HG02970 (cell line): Measurements from ENCODE around the gene SPDYE2.
"Not testable (repeated sequence)": the region's sequence is repeated elsewhere in the genome, so short reads cannot be mapped to it uniquely, and the experiment has no call there.

Experiments used
- ATAC-seq: cut with Tn5 transposase; IDR thresholded peaks from one replicate; pipeline ENCODE4 v1.9.1; 2021; ENCODE audit warnings: mild to moderate bottlenecking, moderate library complexity, moderate number of reproducible peaks; ENCODE audit not compliant: unreplicated experiment, low FRiP score

Gene SPDYE2, protein sequence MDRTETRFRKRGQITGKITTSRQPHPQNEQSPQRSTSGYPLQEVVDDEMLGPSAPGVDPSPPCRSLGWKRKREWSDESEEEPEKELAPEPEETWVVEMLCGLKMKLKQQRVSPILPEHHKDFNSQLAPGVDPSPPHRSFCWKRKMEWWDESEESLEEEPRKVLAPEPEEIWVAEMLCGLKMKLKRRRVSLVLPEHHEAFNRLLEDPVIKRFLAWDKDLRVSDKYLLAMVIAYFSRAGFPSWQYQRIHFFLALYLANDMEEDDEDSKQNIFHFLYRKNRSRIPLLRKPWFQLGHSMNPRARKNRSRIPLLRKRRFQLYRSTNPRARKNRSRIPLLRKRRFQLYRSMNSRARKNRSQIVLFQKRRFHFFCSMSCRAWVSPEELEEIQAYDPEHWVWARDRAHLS

DNA sequence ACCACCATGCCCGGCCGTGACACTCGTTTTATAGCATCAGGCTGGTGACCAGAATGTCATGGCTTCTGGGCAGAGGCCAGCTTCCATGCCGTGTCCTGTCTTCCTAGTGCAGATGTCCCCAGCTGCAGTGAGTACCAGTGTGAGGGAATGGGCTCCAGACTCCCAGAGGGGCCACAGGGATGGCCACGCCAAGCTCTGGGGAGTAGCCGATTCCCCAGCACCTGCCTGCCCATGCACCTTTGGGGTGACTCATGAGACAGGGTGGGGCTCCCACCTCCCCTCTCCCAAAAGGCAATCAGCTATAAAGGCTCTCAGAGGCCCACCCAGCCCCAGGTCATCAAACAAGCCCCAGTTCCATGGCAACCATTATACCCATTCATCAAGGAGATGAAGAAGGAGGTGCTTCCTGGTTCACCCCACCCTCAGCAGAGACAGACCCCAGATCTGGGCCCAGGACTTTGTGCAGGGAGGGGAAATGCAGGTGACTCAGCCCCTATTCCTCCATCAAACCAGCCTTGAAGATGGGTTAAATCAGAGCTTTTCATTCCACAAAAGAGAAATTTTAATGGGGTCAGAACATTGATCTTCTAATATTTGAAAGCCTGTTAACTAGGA, at the start of gene SPDYE2:
SPDYE2 (plus strand) TSS at position 419 of the 615 bp plus-strand sequence. CDS start 2,030 bp downstream, outside the sequence.
- ATAC-seq: not testable (repeated sequence)

DNA sequence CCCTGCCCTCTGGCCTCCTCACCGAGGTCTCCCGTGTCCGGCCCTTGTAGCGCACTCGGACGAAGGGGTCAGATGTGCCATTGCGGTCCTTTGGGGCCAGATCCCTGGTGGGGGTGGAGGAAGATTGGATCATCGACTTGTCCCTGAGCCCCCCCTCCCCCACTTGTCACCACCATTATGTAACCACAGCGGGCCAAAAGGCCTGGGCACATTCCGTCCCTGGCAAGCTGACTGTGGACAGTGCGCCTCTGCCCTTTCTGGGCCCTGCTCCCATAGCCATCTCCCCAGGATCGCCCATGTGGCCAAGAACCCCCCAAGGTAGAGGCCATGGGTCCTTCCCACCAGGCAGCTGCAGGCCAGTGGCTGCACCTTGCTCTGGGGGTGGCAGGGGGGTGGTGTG, 47.9 kb upstream of the SPDYE2 start:
- not testable (repeated sequence) for ATAC-seq

DNA sequence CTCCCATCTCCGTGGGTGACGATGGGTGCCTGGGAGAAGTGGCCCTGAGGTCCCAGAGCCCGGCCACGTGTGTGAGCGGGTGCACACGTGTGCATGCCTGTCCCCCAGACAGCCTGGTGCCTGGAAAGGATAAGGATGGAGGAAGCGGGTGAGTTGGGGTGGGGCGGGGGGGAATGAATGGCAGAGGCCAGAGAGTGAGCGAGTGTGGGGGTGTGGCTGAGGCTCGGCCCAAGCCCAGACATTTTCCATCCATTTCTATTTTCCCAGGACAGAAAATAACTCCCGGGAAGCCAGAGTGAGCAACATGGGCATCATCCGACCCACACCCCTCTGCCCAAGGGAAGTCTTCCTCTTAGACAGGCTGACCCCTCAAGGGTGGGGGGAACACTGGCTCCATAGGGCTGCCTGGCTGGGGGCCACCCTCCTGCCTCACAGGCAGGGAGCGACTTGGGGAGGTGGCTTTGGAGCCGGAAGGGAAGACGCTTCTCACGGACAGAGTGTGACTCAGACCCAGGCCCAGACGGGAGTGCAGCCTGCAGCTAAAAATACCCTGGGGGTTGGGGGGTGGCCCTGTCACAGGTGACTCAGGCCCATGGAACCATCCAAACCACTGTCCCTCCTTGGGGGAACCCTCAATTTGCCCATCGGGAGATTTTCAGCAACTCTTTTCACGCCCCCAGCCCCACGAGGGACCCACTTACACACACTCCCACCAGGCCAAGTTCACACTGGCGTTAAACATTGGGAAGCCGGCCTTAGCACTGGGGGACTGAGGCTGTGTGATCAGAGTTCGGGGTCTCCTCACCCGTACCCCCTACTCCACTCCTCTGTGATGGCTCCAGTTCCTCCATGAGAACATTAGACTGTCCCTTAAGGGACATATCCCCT, 45.5 kb upstream of the SPDYE2 start:
- ATAC-seq: not testable (repeated sequence)

DNA sequence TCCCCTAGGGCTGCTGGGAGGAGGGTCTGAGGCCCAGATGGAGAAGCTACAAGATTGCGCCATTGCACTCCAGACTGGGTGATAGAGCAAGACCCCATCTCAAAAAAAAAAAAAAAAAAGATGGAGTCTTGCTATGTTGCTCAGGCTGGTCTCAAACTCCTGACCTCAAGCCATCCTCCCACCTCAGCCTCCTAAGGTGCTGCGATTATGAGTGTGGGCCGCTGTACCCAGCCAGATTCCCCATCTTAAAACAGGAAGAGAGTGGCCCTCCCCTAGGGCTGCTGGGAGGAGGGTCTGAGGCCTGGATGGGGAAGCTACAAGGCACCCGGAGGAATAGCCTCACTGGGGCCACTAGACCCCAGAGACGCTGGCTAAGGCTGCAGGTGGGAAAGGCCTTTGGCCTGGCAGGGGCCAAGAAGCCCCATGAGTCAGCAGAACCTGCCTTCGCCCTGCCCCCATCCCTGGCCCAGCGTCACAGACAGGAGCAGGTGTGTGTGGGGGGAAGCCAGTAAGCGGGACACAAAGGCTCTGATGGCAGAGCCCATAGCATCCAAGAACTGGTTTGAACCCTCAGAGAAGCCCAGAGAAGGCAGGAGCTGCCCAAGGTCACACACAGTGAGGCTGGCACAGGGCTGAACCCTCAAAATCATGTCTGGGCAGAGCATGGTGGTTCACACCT, 43.5 kb upstream of the SPDYE2 start:
- not testable (repeated sequence) for ATAC-seq

DNA sequence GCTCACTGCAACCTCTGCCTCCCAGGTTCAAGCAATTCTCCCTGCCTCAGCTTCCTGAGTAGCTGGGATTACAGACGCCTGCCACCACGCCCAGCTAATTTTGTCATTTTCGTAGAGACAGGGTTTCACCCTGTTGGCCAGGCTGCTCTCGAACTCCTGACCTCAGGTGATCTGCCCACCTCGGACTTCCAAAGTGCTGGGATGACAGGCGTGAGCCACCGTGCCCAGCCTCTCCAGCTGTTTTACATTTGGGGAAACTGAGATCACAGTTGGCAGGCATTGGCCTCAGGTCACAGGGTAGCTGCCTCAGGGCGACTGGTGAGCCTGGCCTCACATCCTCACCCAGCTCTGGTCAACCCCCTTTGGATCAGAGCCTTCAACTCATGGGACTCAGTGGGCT, 40.5 kb upstream of the SPDYE2 start:
- not testable (repeated sequence) for ATAC-seq

DNA sequence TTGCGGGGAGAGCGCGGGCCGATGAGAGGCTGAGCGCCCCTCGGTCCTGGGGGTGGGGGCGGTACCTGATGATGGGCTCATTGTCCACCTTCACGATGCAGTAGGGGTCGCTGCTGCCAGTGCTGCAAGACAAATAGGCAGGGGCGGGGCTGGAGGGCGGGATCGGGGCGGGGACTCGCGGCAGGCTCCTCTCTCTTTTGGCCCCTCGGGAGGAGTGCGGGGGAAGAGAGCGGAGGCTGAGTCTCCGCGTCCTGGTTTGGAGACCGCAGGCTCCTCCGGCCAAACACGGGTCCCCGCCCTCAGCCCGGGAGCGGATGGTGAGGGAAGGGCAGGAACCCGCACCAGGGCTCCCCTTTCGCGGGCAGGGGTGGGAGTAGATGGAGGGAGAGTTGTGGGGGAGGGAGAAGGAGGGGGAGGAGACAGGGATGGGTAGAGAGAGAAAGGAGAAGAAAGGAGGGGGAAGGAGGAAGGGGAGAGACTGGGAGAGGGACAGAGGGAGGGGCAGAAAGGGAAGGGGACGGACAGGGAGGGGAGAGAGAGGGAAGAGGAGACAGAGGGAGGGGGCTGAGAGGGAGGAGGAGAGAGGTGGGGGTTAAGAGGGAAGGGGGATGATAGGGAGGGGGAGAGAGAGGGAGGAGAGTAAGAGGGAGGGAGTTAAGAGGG, 39.0 kb upstream of the SPDYE2 start:
- not testable (repeated sequence) for ATAC-seq

DNA sequence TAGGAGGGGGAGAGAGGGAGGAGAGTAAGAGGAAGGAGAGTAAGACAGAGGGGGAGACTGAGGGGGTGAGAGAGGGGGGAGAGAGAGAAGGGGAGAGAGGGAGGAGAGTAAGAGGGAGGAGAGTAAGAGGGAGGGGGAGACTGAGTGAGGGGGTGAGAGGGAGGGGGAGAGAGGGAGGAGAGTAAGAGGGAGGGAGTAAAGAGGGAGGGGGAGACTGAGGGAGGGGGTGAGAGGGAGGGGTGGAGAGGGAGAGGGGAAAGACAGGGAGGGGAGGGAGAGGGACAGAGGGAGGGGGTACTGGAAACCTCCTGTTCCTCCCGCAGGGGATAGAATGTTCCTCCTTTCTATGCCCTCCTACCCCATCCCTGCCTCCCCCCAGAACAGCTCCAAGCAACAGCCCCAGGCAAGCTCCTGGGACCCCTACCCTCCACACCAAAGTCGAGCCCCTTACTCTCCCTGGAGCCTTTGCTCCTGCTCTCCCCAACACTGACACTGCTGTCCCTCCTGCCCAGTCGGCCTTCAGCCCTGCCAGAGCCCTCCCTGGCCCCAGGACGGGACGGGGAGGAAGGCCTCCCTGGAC, 38.3 kb upstream of the SPDYE2 start:
- ATAC-seq: not testable (repeated sequence)

DNA sequence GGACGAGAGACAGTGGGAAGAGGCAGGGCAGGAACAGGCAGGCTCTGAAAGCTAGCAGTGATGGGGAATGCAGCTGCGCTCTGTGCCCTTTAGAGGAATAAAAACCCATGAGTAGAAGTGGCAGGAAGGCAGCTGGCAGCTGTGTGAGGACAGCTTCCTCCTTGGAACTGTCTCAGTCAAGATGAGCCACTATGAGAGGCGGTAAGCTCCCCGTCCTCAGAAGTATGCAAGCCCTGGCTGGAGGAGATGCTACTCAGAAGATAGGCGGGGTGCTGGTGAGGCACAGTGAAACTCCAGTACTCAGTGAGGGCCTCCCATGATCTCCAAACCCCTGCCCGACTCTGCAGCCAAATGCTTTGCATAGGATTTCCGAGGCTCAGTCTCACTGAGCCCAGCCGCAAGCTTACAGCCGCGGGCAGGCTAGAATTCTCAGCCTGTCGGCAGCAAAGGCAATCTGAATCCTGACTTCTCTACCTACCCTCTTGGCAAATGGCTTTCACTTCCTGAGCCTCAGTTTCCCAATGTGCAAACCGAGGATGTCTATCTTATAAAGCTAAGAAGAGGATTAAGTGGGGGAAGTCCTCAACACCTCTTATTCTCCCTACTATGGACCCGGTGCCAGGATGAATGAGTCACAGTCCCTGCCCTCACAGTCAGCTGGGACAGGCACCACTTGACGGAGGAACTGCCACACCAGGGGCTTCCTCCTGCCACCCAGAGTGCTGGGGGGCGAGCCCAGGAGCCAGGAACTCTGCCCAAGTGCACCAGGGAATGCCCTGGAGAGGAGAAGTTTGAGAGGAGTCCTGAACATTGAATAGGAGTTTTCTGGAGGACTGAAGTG, 35.9 kb upstream of the SPDYE2 start:
- peak; percentile 43 for ATAC-seq

DNA sequence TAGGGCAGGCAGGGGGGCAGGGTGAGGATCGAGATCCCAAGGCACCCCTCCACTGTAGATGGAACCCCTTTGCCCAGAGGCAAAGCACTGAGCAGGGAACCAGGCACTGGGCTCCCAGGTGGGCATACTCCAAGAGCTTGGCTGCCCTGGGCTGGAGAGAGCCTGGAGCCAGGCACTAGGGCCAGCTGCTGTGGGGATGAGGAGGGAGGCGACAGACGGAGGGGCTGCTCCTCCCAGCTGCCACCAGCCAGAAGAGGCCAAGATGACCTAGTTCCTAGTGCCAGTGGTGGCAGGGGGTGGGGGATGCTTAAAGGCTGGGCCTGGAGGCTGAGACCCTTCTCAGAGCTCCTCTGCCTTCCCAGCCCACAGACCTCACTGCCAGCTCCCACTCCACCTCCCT, 35.1 kb upstream of the SPDYE2 start:
- ATAC-seq: not testable (repeated sequence)

DNA sequence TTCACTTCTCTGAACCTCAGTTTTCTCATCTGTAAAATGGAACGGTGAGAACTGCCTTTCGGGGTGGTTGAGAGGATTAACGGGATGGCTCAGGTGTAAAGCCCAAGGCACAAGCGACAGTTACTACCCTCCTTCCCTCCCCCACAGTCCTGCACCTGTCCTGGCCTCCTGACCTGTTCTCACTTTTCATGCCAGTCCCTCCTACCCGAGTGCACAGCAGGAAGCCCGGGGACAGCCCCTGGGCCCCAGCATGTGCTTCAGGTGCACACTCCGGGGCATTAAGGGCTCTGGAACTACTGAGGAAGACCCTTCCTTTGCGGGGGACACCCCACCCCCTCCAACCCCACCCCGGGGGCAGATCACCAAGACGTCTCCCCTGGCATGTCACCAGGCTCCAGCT, 34.1 kb upstream of the SPDYE2 start:
- ATAC-seq: not testable (repeated sequence)

DNA sequence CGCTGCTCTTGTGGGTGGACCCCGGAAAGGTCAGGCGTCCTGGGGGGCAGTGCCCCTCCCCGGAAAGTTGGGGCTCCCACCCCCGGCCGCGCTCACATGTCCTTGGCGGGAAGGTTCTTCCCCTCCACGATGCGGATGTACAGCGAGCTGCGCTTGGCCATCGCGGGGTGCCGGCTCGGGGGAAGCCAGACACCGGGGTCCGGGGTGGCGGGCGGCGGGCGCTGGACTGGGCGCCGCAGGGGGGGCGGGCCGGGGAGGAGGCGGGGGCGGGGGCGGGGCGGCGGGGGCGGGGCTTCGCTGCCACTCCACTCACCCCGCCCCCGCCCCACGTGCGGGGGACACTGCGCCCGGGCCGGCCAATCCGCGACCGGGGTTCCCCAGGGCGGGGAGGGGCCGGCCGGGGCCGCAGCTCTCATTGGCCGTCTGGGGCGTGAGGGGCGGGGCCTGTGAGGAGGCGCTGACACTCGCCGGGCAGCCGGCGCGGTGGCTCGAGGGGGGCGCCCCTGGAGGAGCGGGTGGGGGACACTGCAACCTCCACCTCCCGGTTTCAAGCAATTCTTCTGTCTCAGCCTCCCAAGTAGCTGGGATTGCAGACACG, 33.4 kb upstream of the SPDYE2 start, which contains the start of gene RASA4B:
RASA4B (minus strand) TSS at position 228 of the 598 bp plus-strand sequence; CDS start at position 161, 67 bp downstream.
- ATAC-seq: peak; percentile 66

DNA sequence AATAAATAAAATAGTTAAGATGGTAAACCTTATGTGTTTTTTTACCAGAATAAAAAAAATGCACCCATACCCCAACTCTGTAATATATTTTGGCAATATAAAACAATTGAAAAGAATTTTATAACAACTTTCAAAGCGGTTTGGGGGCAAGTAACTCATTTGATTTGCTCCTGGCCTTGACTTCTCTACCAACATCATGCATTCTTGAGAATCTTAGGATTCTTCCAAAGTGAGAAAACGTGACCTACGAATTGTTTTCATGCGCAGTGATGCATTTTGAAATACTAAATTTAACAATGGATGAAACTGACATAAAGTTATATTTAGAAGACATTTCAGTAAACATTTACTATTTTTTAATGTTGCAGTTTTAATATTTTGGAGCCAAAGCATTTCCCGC, 30.2 kb upstream of the SPDYE2 start:
- ATAC-seq: not testable (repeated sequence)

DNA sequence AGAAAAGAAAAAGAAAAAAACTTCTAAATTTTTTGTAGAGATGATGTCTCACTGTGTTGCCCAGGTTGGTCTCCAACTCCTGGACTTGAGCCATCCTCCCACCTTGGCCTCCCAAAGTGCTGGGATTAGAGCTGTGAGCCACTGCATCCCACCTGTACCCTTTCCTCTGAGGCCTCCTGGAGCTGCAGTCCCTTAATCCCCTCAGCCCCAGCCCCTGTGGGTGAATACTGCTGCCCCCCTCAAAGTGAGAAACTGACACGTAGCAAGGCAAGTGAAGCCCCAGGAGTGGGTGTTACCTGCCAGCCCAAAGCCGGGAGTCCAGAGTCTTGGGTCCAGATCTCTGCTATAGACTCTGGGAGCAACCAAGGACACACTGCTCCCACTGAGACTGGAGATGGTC, 26.2 kb upstream of the SPDYE2 start:
- ATAC-seq: not testable (repeated sequence)

DNA sequence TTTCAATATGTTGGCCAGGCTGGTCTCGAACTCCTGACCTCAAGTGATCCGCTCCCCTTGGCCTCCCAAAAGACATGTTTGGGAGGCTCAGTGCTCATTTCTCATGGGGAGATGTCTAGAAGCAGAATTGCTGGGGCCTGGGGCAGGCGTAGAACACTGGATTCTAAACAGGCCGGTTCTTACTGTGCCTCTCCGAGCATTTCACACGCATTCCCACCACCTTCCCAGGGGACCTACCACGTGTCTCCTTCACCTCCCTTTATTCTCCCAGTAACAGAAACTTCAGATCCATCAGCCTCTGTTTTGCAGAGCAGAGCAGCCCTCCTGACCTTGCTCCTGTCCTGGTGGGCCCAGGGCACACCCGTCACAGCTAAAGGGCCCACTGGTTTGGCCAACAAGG, 23.8 kb upstream of the SPDYE2 start:
- not testable (repeated sequence) for ATAC-seq

DNA sequence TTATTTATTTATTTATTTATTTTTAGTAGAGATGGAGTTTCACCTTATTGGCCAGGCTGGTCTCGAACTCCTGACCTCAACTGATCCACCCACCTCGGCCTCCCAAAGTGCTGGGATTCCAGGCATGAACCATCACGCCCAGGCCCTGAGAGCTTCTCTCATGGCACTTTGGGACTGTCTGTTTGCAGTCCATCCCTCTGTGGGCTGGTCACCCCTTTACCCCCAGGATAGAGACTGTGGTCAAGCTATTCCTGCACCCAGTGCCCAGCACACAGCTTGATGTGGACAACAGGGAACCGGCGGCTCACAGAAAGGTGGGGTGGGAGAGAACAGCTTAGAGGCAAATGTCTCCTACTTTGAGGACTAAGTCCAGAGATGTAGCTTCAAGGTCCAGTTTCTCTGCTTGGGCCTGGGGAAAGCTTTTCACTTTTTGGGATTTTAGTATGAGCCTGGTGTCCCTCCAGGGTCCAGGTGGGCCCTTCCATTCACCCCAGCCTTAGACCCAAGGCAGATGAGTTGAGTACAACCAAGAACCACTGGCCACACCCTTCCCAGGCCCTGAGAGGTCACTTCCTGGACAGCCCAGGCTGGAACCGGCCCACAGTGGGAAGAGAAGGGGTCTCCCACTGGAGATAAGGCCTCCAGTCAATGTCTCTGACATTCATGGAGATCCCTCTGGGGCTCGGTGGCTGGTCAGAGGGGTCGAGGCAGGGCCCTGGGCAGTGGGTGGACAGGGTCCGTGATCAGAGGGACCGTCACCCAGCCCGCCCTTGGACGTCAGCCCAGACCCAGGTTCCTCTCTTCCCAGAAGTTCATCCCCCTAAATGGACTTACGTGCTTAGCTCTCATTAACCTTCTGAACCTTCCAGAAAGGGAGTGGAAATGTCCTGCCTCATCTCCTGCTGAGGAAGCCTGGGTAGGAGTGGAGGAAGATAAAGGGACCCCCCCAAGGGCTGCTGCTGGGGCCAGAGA, 22.9 kb upstream of the SPDYE2 start:
- not testable (repeated sequence) for ATAC-seq

DNA sequence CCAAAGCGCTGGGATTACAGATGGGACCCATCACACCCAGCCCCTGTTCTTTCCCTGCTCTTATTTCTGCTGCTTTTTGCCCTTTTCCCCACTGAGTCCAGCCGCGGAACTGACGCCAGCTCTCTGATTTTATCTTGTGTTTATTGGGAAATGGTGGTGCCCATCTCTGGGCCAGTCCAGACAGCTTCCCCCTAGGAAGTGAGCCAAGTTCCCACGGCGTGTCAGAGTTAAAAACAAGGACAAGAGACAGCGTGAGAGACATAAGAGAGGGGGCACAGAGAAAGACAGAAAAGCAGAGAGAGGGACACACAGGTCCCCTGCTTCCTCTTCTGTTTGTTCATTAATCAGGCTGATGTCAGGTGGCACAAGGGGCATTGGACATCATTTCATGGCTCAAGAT, 19.4 kb upstream of the SPDYE2 start:
- not testable (repeated sequence) for ATAC-seq

DNA sequence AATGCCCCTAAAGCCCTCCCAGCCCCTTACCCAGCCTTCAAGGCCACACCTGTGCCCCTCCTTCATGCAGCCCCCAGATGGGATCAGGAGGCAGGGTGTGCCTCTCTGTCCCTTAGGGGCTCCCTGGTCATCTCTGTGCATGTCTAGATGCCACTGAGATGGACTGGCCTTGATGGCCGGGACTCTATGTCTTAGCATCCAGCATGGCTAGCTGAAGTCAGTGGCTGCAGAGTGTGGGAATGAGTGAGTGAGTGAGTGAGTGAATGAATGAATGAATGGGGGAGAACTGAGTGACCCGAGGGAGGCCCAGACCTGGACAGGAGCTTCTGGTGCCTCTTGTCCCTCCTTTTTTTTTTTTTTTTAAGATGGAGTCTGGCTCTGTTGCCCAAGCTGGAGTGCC, 18.9 kb upstream of the SPDYE2 start:
- not testable (repeated sequence) for ATAC-seq
